Right atrium auricular region (tissue), 2 donors: ENCODE measurements around the gene LRP1B. TPM values are rescaled to one million over a fixed set of nuclear protein-coding genes. Genes with fewer than 3 reads are reported as not detected.

ENCODE experiments used
- DNase-seq: peaks from one replicate; pipeline ENCODE4 v3.0.0-alpha.2; 2019; ENCODE audit warnings: low spot score
- H3K27ac ChIP-seq, 2 donors: fragments of 200-600 bp; sonication (generic); 1 replicate in 1 of 2; 2 replicates in 1 of 2; pipeline ENCODE4 v1.5.1; 2016 to 2019
- H3K27me3 ChIP-seq, 2 donors: fragments of 200-600 bp; sonication (generic); one replicate each; pipeline versions ENCODE4 v1.5.1 to v1.6.0; 2017 to 2019
- H3K36me3 ChIP-seq: fragments of 200-600 bp; sonication (generic); one replicate; pipeline ENCODE4 v1.5.1; 2016
- H3K4me1 ChIP-seq, 2 donors: fragments of 200-600 bp; sonication (generic); one replicate each; pipeline versions ENCODE4 v1.5.1 to v1.6.0; 2017 to 2019
- H3K4me3 ChIP-seq, 2 donors: fragments of 200-600 bp; sonication (generic); 1 replicate in 1 of 2; 2 replicates in 1 of 2; pipeline ENCODE4 v1.5.1; 2017 to 2019; ENCODE audit warnings: mild to moderate bottlenecking in 1 of 2, moderate library complexity in 1 of 2
- H3K9me3 ChIP-seq, 2 donors: fragments of 200-600 bp; sonication (generic); one replicate each; pipeline ENCODE4 v1.5.1; 2019
- total RNA-seq, 2 donors: library from RNA; depleted of rRNA; stranded (reverse); fragments of >200 nt; gene quantifications; one replicate each; pipeline ENCODE4 v1.1.0, GENCODE V29; 2016
- TF ChIP-seq, protein P1 (sequence below), 2 donors: fragments of 200-600 bp; sonication (generic); IDR thresholded peaks; one replicate each; pipeline ENCODE4 v1.5.1; 2019; ENCODE audit warnings: antibody characterized with exemption in 2 of 2

LRP1B gene
- total RNA-seq, 2 donors from 2014 or later = 0.44 to 0.47 TPM

DNA sequence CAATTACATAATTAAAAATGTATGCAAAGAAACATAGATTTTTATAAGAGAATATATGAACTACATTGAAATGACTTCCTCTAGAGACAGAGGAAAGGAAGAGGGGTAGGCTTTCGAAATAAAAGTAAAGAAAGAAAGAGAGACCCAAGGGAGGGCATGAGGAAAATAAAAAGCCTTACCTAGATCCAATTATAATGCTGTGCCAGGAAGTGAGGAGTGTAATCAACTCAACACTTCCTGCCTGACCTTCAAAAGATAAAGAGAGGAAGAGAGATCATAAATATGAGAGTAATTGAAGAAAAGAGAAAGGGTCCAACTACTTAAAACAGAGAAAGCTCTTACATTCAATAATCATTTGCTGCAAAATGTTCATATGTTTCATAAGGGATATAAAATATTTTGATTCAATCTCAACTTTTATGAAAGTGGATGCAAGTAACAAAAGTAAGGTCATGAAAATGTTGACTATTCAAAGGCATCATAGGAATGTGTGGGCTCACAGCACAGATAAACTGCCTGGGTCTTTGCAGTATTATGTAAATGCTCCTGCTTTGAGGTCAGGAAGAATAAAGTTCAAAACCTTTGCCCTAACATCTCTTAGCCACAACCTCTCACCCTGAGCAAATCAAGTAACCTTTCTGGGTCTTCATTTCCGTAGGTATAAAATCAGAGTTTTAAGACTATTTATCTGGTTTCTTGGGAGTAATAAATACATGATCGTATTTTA, 1237.7 kb downstream of the LRP1B start:
- Histone ChIP-seq H3K4me3 (no peak overlapping the region), H3K9me3 (no peaks in the 10 kb centered on the region), H3K4me1 (no peaks in the 10 kb centered on the region), H3K27me3 (no peaks in the 10 kb centered on the region), H3K36me3 (no peaks in the 10 kb centered on the region), H3K27ac (no peak overlapping the region)
- TF ChIP-seq, protein P1, sequence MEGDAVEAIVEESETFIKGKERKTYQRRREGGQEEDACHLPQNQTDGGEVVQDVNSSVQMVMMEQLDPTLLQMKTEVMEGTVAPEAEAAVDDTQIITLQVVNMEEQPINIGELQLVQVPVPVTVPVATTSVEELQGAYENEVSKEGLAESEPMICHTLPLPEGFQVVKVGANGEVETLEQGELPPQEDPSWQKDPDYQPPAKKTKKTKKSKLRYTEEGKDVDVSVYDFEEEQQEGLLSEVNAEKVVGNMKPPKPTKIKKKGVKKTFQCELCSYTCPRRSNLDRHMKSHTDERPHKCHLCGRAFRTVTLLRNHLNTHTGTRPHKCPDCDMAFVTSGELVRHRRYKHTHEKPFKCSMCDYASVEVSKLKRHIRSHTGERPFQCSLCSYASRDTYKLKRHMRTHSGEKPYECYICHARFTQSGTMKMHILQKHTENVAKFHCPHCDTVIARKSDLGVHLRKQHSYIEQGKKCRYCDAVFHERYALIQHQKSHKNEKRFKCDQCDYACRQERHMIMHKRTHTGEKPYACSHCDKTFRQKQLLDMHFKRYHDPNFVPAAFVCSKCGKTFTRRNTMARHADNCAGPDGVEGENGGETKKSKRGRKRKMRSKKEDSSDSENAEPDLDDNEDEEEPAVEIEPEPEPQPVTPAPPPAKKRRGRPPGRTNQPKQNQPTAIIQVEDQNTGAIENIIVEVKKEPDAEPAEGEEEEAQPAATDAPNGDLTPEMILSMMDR (IDR thresholded peaks at IDR 0.05) = no peak
- no peak for DNase-seq

DNA sequence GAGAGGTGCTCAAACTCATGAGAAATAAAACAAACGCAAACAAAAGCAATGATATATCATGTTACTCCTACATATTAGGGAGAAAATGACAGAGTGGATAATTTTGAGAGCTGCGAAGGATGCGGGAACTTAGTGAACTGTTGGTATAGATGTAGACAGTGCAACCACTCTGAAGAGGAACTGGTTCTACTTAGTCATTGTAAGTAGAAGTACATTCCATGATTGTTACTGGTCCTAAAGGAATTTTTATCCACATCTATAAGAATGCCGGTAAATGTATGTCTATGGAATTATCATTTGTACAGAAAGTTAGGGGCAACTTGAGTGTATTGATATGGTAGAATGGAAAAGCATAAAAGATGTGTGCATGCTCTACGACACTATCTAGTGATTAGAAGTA, 1238.4 kb downstream of the LRP1B start:
- DNase-seq = no peak
- Histone ChIP-seq H3K4me1 (no peaks in the 10 kb centered on the region), H3K9me3 (no peaks in the 10 kb centered on the region), H3K27me3 (no peaks in the 10 kb centered on the region), H3K36me3 (no peaks in the 10 kb centered on the region), H3K27ac (no peak overlapping the region), H3K4me3 (no peak overlapping the region)
- TF ChIP-seq, protein P1 (IDR thresholded peaks at IDR 0.05) = no peak

DNA sequence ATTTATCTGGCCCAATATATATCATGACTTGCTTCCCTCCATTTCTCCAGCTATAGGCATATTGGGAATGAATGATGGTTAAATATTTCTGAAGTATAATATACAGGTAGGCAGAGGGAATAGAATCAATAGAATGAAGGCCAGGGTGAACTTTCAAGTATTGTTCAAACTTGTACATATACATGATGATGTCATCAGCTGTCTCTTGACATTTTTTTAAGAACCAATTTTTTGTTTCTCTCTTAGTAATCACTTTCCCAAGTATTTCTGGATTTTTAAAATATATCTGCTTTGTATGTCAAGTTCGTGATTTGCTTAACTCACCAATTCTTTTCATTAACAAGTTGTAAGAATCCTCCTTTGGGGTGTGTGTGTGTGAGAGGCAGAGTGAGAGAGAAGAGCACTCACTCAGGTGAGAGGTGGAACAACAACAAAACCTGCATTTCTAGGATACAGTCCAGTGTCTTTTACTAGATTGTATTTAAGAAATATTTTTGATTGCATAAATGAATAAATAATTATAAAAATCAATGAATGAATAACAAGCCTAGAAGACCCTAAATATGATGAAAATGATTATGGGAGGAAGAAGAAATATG, 1239.1 kb downstream of the LRP1B start:
- no peaks in the 10 kb centered on the region for H3K4me1 ChIP-seq
- no peak overlapping the region for H3K4me3 ChIP-seq
- H3K9me3 ChIP-seq = no peaks in the 10 kb centered on the region
- no peak overlapping the region for H3K27ac ChIP-seq
- TF ChIP-seq, protein P1 (IDR thresholded peaks at IDR 0.05) = no peak
- H3K27me3 ChIP-seq = no peaks in the 10 kb centered on the region
- no peaks in the 10 kb centered on the region for H3K36me3 ChIP-seq
- DNase-seq = no peak

DNA sequence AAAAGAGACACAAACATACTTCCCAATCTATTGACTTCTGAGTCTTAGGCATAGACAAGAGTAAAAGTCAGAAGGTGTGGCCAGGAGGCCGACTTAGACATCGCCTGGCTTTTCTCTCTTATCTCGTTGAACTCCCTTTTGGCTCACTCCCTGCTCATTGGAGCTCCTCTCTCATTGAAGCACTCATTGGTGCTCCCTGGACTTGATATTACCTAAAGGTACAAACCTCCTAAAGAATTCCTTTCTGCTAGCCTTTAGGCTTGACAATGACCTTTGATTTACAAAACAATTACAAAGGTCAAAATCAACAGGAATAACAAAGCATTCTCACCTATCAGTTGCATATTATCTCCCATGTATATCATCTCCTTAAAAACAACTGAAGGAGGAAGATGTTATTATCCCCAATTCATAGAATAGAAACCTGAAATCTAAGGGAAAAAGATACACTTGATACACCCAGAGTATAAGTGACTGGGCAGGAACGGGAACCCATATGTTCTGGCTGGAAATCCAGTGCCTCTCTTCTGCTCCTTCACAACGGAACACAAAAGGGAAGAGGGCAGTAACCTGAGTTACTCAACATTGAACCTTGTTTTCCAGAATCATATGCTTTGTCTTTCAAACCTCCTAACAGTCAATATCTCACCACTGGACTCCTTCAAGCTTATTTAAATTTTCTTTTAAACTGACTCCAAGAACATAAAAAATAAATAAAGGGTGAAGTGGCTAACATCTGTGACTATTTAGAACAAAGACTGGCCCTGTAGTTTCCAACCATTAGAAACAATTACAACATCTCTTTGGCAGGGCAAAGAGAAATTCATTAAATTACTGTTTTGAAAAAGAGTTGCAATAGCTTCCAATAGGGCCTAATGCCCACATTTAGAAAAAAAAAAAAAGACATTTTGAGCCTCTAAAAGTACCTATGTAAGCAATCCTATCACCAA, 1247.9 kb downstream of the LRP1B start:
- no peak overlapping the region for H3K4me3 ChIP-seq
- no peaks in the 10 kb centered on the region for H3K36me3 ChIP-seq
- no peak for DNase-seq
- H3K27me3 ChIP-seq = no peaks in the 10 kb centered on the region
- H3K9me3 ChIP-seq = no peaks in the 10 kb centered on the region
- TF ChIP-seq, protein P1 (IDR thresholded peaks at IDR 0.05) = no peak
- no peaks in the 10 kb centered on the region for H3K4me1 ChIP-seq
- H3K27ac ChIP-seq = no peak overlapping the region

DNA sequence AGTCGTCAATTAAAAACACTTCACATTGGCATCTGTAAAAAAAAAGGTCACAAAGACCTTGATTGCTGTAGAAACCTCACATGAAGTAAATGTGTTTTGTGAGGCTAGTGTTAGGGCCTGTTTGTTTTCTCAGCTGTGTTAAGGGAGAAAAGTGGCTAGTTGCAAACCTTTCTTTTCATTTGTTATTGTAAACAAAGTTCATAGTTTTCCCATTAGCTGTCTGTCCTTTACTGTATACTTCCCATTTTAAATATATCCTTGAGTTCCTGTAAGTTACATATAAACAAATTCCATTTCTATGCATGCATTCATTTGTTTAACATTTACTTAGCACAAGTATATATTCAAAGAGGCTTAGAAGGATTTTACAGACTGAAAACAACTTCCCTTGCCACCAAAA, 1250.2 kb downstream of the LRP1B start:
- Histone ChIP-seq H3K27ac (no peak overlapping the region), H3K9me3 (peaks cover 0 to 5% of the 10 kb centered on the region in 2 donors), H3K4me3 (no peak overlapping the region), H3K4me1 (no peaks in the 10 kb centered on the region), H3K27me3 (no peaks in the 10 kb centered on the region), H3K36me3 (no peaks in the 10 kb centered on the region)
- DNase-seq = no peak
- TF ChIP-seq, protein P1 (IDR thresholded peaks at IDR 0.05) = no peak
